ENCODE data around the gene SLC2A9. TPM values are rescaled to one million over a fixed set of nuclear protein-coding genes. Genes with fewer than 3 reads are reported as not detected.

SLC2A9 gene
- total RNA-seq, 2 experiments from 2014 or later = 0.54 TPM

- Mint-ChIP-seq H3K9me3 (peaks cover 8% of the 10 kb centered on the region), H3K4me3 (no peak overlapping the region), H3K4me1 (ENCODE audit: low read depth) (peaks cover 5% of the 10 kb centered on the region), H3K27me3 (no peaks in the 10 kb centered on the region), H3K36me3 (ENCODE audit: low read depth) (peaks cover 4% of the 10 kb centered on the region), H3K27ac (no peak overlapping the region)
- intact Hi-C loops (cut with micrococcal nuclease) = no loop called here
- no peak for TF ChIP-seq CTCF (IDR thresholded peaks at IDR 0.05)
- POLR2A ChIA-PET = interaction anchor here (1.0 kb wide), 1 partner anchor 12 kb away, joined by 3 read pairs; no protein-coding TSS in a partner anchor
- no peak for ATAC-seq
- CTCF ChIA-PET = no interaction called here
- DNase-seq = no peak
Observed at GRCh38 chr4:9964879-9965278, 56.4 kb downstream of the SLC2A9 start.

GRCh38 chr4:9963328-9963727, 58.0 kb downstream of the SLC2A9 start:
- ATAC-seq (no peak), DNase-seq (no peak)
- intact Hi-C loops (cut with micrococcal nuclease) = no loop called here
- H3K4me3 Mint-ChIP-seq = no peak overlapping the region
- no peaks in the 10 kb centered on the region for H3K4me1 Mint-ChIP-seq (ENCODE audit: low read depth)
- peaks cover 4% of the 10 kb centered on the region for H3K9me3 Mint-ChIP-seq
- TF ChIP-seq CTCF (IDR thresholded peaks at IDR 0.05) = no peak
- no peaks in the 10 kb centered on the region for H3K27me3 Mint-ChIP-seq
- no peaks in the 10 kb centered on the region for H3K36me3 Mint-ChIP-seq (ENCODE audit: low read depth)
- ChIA-PET CTCF (no interaction called here), POLR2A (no interaction called here)
- H3K27ac Mint-ChIP-seq = no peak overlapping the region

- intact Hi-C loops (cut with micrococcal nuclease) = no loop called here
- ChIA-PET POLR2A (no interaction called here), CTCF (no interaction called here)
- H3K9me3 Mint-ChIP-seq = peaks cover 4% of the 10 kb centered on the region
- DNase-seq (no peak), ATAC-seq (peak; percentile 37)
- TF ChIP-seq CTCF (IDR thresholded peaks at IDR 0.05) = no peak
- H3K36me3 Mint-ChIP-seq (ENCODE audit: low read depth) = no peaks in the 10 kb centered on the region
- no peaks in the 10 kb centered on the region for H3K27me3 Mint-ChIP-seq
- no peak overlapping the region for H3K4me3 Mint-ChIP-seq
- H3K27ac Mint-ChIP-seq = no peak overlapping the region
- no peaks in the 10 kb centered on the region for H3K4me1 Mint-ChIP-seq (ENCODE audit: low read depth)
Observed at GRCh38 chr4:9962611-9963314, 58.5 kb downstream of the SLC2A9 start.

GRCh38 chr4:9954468-9954867, 66.8 kb downstream of the SLC2A9 start:
- Mint-ChIP-seq H3K9me3 (no peaks in the 10 kb centered on the region), H3K27me3 (no peaks in the 10 kb centered on the region), H3K27ac (no peak overlapping the region), H3K36me3 (ENCODE audit: low read depth) (no peaks in the 10 kb centered on the region), H3K4me3 (no peak overlapping the region), H3K4me1 (ENCODE audit: low read depth) (no peaks in the 10 kb centered on the region)
- intact Hi-C loops (cut with micrococcal nuclease) = no loop called here
- TF ChIP-seq CTCF (IDR thresholded peaks at IDR 0.05) = no peak
- DNase-seq (no peak), ATAC-seq (no peak)
- ChIA-PET CTCF (no interaction called here), POLR2A (no interaction called here)

GRCh38 chr4:9953089-9953488, 68.2 kb downstream of the SLC2A9 start:
- intact Hi-C loops (cut with micrococcal nuclease) = no loop called here
- Mint-ChIP-seq H3K4me1 (ENCODE audit: low read depth) (no peaks in the 10 kb centered on the region), H3K27ac (no peak overlapping the region), H3K36me3 (ENCODE audit: low read depth) (no peaks in the 10 kb centered on the region), H3K4me3 (no peak overlapping the region), H3K9me3 (no peaks in the 10 kb centered on the region), H3K27me3 (no peaks in the 10 kb centered on the region)
- DNase-seq = no peak
- CTCF ChIA-PET = interaction anchor here (1.6 kb wide), 1 partner anchor 60 kb away, joined by 4 read pairs; no protein-coding TSS in a partner anchor
- no peak for ATAC-seq
- TF ChIP-seq CTCF (IDR thresholded peaks at IDR 0.05) = no peak
- POLR2A ChIA-PET = interaction anchor here (0.7 kb wide), 1 partner anchor 12 kb away, joined by 3 read pairs; no protein-coding TSS in a partner anchor

Measured in activated CD8-positive, alpha-beta T cell treated with anti-CD3 and anti-CD28 coated beads for 36 hours (primary cell).